Upper lobe of right lung (tissue), 1 donor: ENCODE results near the gene TMEM131. TPM values are rescaled to one million over a fixed set of nuclear protein-coding genes. Genes with fewer than 3 reads are reported as not detected.
"Not testable (repeated sequence)": the region's sequence is repeated elsewhere in the genome, so short reads cannot be mapped to it uniquely, and the experiment has no call there.

Experiments used
- ATAC-seq: fragments of 200-7000 bp; cut with Tn5 transposase; one replicate; pipeline ENCODE4 v1.9.1; 2020; ENCODE audit warnings: mild to moderate bottlenecking, moderate library complexity
- DNase-seq: peaks from one replicate; pipeline ENCODE4 v3.0.0-alpha.2; 2020
- H3K27ac ChIP-seq: fragments of 200-600 bp; one replicate; pipeline ENCODE4 v1.8.0; 2022
- H3K27me3 ChIP-seq: fragments of 200-600 bp; one replicate; pipeline ENCODE4 v1.8.0; 2022; ENCODE audit warnings: mild to moderate bottlenecking
- H3K36me3 ChIP-seq: fragments of 200-600 bp; one replicate; pipeline ENCODE4 v1.8.0; 2022
- H3K4me1 ChIP-seq: fragments of 200-600 bp; one replicate; pipeline ENCODE4 v1.8.0; 2022
- H3K4me3 ChIP-seq: fragments of 200-600 bp; one replicate; pipeline ENCODE4 v1.8.0; 2022; ENCODE audit warnings: mild to moderate bottlenecking
- H3K9me3 ChIP-seq: fragments of 200-600 bp; one replicate; pipeline ENCODE4 v1.8.0; 2022
- intact Hi-C: fragments of 100-400 bp; cut with DNase I; formaldehyde crosslinking; loops from one replicate; pipeline ENCODE4 v1.11.0; 2022
- long read RNA-seq: library from polyadenylated mRNA; unstranded; transcript quantifications from one replicate; pipeline ENCODE4 v2.0.0, GENCODE V29; 2021
- total RNA-seq: library from RNA; stranded (reverse); fragmentation: NEBNext Ultra II Directional; extraction: Animal tissue kit (Norgen Biotek cat#: 25700); gene quantifications from one replicate; pipeline ENCODE4 v1.2.1, GENCODE V29; 2021
- TF ChIP-seq, protein P1 (sequence below): fragments of 200-600 bp; IDR thresholded peaks from one replicate; pipeline ENCODE4 v1.8.0; 2022; ENCODE audit warnings: antibody characterized with exemption
- donor health status: DM: no; HTN: yes; CAD: no; lungs with severe emphysema.

TMEM131 gene, protein sequence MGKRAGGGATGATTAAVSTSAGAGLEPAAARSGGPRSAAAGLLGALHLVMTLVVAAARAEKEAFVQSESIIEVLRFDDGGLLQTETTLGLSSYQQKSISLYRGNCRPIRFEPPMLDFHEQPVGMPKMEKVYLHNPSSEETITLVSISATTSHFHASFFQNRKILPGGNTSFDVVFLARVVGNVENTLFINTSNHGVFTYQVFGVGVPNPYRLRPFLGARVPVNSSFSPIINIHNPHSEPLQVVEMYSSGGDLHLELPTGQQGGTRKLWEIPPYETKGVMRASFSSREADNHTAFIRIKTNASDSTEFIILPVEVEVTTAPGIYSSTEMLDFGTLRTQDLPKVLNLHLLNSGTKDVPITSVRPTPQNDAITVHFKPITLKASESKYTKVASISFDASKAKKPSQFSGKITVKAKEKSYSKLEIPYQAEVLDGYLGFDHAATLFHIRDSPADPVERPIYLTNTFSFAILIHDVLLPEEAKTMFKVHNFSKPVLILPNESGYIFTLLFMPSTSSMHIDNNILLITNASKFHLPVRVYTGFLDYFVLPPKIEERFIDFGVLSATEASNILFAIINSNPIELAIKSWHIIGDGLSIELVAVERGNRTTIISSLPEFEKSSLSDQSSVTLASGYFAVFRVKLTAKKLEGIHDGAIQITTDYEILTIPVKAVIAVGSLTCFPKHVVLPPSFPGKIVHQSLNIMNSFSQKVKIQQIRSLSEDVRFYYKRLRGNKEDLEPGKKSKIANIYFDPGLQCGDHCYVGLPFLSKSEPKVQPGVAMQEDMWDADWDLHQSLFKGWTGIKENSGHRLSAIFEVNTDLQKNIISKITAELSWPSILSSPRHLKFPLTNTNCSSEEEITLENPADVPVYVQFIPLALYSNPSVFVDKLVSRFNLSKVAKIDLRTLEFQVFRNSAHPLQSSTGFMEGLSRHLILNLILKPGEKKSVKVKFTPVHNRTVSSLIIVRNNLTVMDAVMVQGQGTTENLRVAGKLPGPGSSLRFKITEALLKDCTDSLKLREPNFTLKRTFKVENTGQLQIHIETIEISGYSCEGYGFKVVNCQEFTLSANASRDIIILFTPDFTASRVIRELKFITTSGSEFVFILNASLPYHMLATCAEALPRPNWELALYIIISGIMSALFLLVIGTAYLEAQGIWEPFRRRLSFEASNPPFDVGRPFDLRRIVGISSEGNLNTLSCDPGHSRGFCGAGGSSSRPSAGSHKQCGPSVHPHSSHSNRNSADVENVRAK (N-terminal part only)
- 43.3 TPM for total RNA-seq
- long read RNA-seq, full-length matches to known transcripts: 3 of 22 reads
- long read RNA-seq, partial matches to known transcripts: 12 of 22 reads
- long read RNA-seq, other reads (novel, unspliced or antisense): 7 of 22 reads

DNA sequence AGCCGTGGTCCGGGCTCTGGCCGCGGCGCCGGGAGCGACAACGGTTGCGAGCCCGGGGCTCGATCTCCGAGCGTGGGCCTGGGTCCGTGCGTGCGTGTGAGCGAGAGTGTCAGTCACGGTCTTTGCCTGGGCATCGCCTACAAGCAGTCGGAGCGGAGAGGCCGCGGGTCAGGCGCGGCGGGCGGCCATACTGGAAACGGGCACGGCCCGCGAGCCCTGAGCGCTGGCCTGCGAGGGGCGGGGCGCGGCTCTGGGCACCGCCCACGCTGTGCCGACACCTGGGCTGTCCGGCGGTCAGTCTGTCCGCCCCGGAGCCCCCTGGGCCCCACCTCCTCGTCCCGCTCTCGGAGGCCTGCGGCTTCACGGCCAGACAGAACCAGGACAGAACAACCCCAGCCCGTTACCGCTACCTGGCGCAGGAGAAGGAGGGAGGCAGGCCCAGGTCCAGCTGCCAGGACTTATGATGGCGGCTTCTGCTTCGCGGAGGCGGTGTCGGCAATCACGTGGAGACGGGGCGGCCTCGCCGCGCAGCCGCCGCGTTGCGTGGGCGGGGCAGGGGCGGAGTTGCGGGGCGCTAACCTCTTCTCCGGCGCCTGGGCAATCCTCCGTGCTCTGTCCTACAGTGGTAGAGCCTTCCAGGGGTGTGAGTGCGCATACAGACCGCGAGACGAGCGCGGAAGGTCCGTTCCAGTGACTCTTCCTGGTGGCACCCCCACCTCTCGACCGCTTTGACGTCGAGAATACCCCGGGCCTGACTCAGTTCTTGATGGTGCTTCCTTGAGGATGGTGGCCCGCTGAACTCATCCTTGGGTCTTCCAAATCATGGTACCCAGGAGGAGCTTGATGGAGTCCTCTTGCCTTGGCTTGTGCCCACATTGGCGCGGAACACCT is at the start of gene TMEM131:
Gene TMEM131 (minus strand): TSS at position 215 of the 891 bp plus-strand sequence. CDS start 286 bp downstream, outside the sequence.
- intact Hi-C loops: no loop called here

DNA sequence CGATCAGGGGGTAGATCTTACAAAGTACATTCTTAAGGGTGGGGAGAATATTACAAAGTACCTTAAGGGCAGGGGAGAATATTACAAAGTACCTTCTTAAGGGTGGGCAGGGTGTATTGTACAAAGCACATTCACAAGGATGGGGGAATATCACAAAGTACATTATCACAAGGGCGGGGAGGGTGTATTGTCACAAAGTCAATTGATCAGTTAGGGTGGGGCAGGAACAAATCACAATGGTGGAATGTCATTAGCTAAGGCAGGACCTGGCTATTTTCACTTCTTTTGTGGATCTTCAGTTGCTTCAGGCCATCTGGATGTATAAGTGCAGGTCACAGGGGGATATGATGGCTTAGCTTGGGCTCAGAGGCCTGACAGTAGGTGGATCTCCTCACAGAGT is 49.0 kb upstream of the TMEM131 start:
- DNase-seq, ATAC-seq, H3K27me3 ChIP-seq, H3K4me1 ChIP-seq, H3K4me3 ChIP-seq, intact Hi-C loops, H3K36me3 ChIP-seq, H3K27ac ChIP-seq: not testable (repeated sequence)
- H3K9me3 ChIP-seq: peaks cover 12% of the 10 kb centered on the region

More for the DNA sequence above, at the start of gene TMEM131:
- peaks cover 28% of the 10 kb centered on the region for H3K4me1 ChIP-seq
- peak; percentile 98 for DNase-seq
- H3K27me3 ChIP-seq: no peaks in the 10 kb centered on the region
- H3K4me3 ChIP-seq: peak within 1 kb of the TSS; percentile 91
- peak; percentile 96 for ATAC-seq
- H3K36me3 ChIP-seq: no peaks in the 10 kb centered on the region
- peak within 1 kb of the TSS; percentile 94 for H3K27ac ChIP-seq
- TF ChIP-seq, protein P1, sequence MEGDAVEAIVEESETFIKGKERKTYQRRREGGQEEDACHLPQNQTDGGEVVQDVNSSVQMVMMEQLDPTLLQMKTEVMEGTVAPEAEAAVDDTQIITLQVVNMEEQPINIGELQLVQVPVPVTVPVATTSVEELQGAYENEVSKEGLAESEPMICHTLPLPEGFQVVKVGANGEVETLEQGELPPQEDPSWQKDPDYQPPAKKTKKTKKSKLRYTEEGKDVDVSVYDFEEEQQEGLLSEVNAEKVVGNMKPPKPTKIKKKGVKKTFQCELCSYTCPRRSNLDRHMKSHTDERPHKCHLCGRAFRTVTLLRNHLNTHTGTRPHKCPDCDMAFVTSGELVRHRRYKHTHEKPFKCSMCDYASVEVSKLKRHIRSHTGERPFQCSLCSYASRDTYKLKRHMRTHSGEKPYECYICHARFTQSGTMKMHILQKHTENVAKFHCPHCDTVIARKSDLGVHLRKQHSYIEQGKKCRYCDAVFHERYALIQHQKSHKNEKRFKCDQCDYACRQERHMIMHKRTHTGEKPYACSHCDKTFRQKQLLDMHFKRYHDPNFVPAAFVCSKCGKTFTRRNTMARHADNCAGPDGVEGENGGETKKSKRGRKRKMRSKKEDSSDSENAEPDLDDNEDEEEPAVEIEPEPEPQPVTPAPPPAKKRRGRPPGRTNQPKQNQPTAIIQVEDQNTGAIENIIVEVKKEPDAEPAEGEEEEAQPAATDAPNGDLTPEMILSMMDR: no peak
- H3K9me3 ChIP-seq: no peaks in the 10 kb centered on the region

DNA sequence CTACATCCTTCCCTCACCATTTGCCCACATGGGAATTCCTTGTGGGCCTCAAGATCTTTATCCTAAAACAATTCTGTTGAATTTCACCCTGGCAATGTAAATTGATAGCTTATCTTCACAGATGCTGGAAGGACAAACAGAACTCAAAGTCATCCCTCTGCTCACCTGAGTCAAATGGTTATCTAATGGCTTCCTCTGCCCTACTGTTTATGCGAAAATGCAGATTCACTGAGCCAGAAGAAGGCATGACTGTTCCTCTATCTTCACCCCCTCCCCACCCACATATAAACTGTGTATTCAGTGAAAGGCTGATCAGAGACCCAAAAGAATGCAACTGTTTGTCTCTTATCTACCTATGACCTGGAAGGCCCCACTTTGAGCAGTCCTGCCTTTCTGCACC is 47.4 kb upstream of the TMEM131 start:
- Histone ChIP-seq H3K27ac (no peak overlapping the region), H3K4me1 (no peaks in the 10 kb centered on the region), H3K27me3 (no peaks in the 10 kb centered on the region), H3K9me3 (peaks cover 12% of the 10 kb centered on the region), H3K4me3 (no peak overlapping the region), H3K36me3 (no peaks in the 10 kb centered on the region)
- DNase-seq (no peak), ATAC-seq (no peak)
- TF ChIP-seq, protein P1: no peak
- intact Hi-C loops: no loop called here

DNA sequence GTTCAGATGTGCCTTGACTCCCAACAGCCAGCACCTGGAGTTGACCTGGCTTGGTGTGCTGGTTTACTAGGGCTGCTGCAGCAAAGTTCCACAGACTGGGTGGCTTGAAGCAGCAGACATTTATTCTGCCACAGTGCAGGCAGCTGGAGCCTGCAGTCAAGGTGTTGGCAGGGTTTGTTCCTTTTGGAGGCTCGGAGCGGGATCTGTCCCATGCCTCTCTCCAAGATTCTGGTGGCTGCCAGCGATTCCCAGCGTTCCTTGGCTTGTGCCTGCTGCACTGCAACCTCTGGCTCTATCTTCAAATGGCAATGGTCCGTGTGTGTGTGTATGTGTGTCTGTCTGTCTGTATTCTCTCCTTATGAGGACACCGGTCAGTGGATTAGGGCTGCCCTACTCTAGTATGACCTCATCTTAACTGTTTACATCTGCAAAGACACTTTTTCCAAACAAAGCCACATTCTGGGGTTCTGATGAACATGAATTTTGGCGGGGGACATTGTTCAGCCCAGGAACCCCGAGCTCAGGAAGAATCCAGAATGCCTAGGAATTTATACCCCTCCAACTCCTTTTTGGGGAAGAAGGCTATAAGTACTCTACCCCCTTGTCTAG is 44.7 kb upstream of the TMEM131 start:
- no peaks in the 10 kb centered on the region for H3K27me3 ChIP-seq

More for the DNA sequence above, 44.7 kb upstream of the TMEM131 start:
- Histone ChIP-seq H3K9me3 (peaks cover 12% of the 10 kb centered on the region), H3K4me1 (no peaks in the 10 kb centered on the region), H3K27ac (no peak overlapping the region), H3K4me3 (no peak overlapping the region), H3K36me3 (no peaks in the 10 kb centered on the region)
- intact Hi-C loops: no loop called here
- ATAC-seq (no peak), DNase-seq (no peak)
- TF ChIP-seq, protein P1: no peak
